GM18870 (cell line): ENCODE results near the gene PLA2G4A.
A peak's percentile ranks its signal among the peaks of the same experiment; 100 is the strongest.

Experiments
- ATAC-seq: cut with Tn5 transposase; IDR thresholded peaks from one replicate; pipeline ENCODE4 v1.9.1; 2021; ENCODE audit warnings: moderate library complexity; ENCODE audit not compliant: unreplicated experiment

Gene PLA2G4A

GRCh38 chr1:186828611-186829454 is at the start of gene PLA2G4A:
Gene PLA2G4A (plus strand): TSS chr1:186828949. CDS start chr1:186854355, 25,406 bp downstream.
- peak; percentile 71 for ATAC-seq

- no peak for ATAC-seq
Measured at GRCh38 chr1:186780076-186780475, 48.7 kb upstream of the PLA2G4A start.

- ATAC-seq = no peak
Measured at GRCh38 chr1:186781730-186782129, 47.0 kb upstream of the PLA2G4A start.

GRCh38 chr1:186782791-186783190 is 46.0 kb upstream of the PLA2G4A start:
- ATAC-seq = no peak

GRCh38 chr1:186783193-186783592 is 45.6 kb upstream of the PLA2G4A start:
- no peak for ATAC-seq

- ATAC-seq = no peak
Measured at GRCh38 chr1:186785503-186785902, 43.2 kb upstream of the PLA2G4A start.

GRCh38 chr1:186790101-186790500 is 38.6 kb upstream of the PLA2G4A start:
- ATAC-seq = no peak

GRCh38 chr1:186792870-186793581 is 35.7 kb upstream of the PLA2G4A start:
- peak; percentile 56 for ATAC-seq

GRCh38 chr1:186793582-186793927 is 35.2 kb upstream of the PLA2G4A start:
- peak; percentile 46 for ATAC-seq

GRCh38 chr1:186798960-186799688 is 29.6 kb upstream of the PLA2G4A start:
- ATAC-seq = no peak

GRCh38 chr1:186799689-186800054 is 29.1 kb upstream of the PLA2G4A start:
- ATAC-seq = peak; percentile 96

GRCh38 chr1:186802388-186802787 is 26.4 kb upstream of the PLA2G4A start:
- no peak for ATAC-seq

- no peak for ATAC-seq
Measured at GRCh38 chr1:186804679-186805078, 24.1 kb upstream of the PLA2G4A start.

GRCh38 chr1:186806477-186806876 is 22.3 kb upstream of the PLA2G4A start:
- no peak for ATAC-seq

- no peak for ATAC-seq
Measured at GRCh38 chr1:186807163-186807562, 21.6 kb upstream of the PLA2G4A start.

GRCh38 chr1:186811892-186812291 is 16.9 kb upstream of the PLA2G4A start:
- no peak for ATAC-seq

GRCh38 chr1:186812570-186812969 is 16.2 kb upstream of the PLA2G4A start:
- no peak for ATAC-seq

- ATAC-seq = no peak
Measured at GRCh38 chr1:186813420-186813819, 15.3 kb upstream of the PLA2G4A start.

GRCh38 chr1:186819126-186819525 is 9.6 kb upstream of the PLA2G4A start:
- ATAC-seq = peak; percentile 80

GRCh38 chr1:186819563-186819962 is 9.2 kb upstream of the PLA2G4A start:
- ATAC-seq = peak; percentile 49

- no peak for ATAC-seq
Measured at GRCh38 chr1:186829686-186830587, 1.2 kb downstream of the PLA2G4A start.
